Endothelial cell of umbilical vein (primary cell): Measurements from ENCODE around the gene CYP19A1. TPM values are rescaled to one million over a fixed set of nuclear protein-coding genes. Genes with fewer than 3 reads are reported as not detected.

Experiments used
- BruUV-seq: library from RNA; stranded (reverse); fragments of 400-500 nt; replicated peaks from 2 replicates; lab custom pipeline; 2021; lab: Mats Ljungman, UMichigan
- CTCF ChIA-PET: fragments of 300-600, 350-600 bp; sonication (Branson Sonifier 250); formaldehyde crosslinking; loops from one replicate; lab custom pipeline; 2021; ENCODE audit warnings: antibody characterized with exemption, inconsistent platforms; lab: Charles Lee
- POLR2A ChIA-PET: fragments of 300-600, 350-600 bp; sonication (Branson Sonifier 250); formaldehyde crosslinking; loops from one replicate; lab custom pipeline; 2021; ENCODE audit warnings: antibody characterized with exemption, inconsistent platforms; lab: Charles Lee
- DNase-seq: peaks from one replicate; pipeline ENCODE4 v3.0.0-alpha.2; 2011; ENCODE audit warnings: low read depth, low spot score
- FAIRE-seq: peaks from 2 replicates; lab custom pipeline; 2011; peaks lifted over from hg19 to GRCh38; lab: Jason Lieb, UNC
- H2AFZ ChIP-seq: 2 replicates; pipeline ENCODE4 v1.6.0; 2012; ENCODE audit warnings: low read depth, low read length, control low read depth, inconsistent platforms
- H3K27ac ChIP-seq: 2 replicates; pipeline ENCODE4 v1.5.1; 2011; ENCODE audit warnings: low read depth, mild to moderate bottlenecking, control low read depth, low read length, moderate library complexity; ENCODE audit not compliant: insufficient read depth
- H3K27me3 ChIP-seq, 2 experiments: 2 replicates each; pipeline versions ENCODE4 v1.6.0 to v1.6.1; 2011; ENCODE audit warnings: low read length in 2 of 2, mixed read lengths in 1 of 2; ENCODE audit not compliant: control insufficient read depth in 2 of 2, insufficient read depth in 2 of 2
- H3K36me3 ChIP-seq, 2 experiments: 2 replicates in 1 of 2; 3 replicates in 1 of 2; pipeline ENCODE4 v1.5.1; 2011; ENCODE audit warnings: low read length in 2 of 2, mild to moderate bottlenecking in 1 of 2, moderate library complexity in 1 of 2; ENCODE audit not compliant: control insufficient read depth in 2 of 2, insufficient read depth in 2 of 2; ENCODE audit errors: extremely low read depth in 1 of 2
- H3K4me1 ChIP-seq: 3 replicates; pipeline ENCODE4 v1.5.1; 2011; ENCODE audit warnings: mild to moderate bottlenecking, low read length; ENCODE audit not compliant: control insufficient read depth, insufficient read depth; ENCODE audit errors: extremely low read depth
- H3K4me2 ChIP-seq: 2 replicates; pipeline ENCODE4 v1.6.1; 2011; ENCODE audit warnings: low read length, control low read depth, mixed read lengths; ENCODE audit not compliant: insufficient read depth
- H3K4me3 ChIP-seq, 3 experiments: fragments of 200-600 bp in 1 of 3; sonication (generic), shearing (Covaris generic) in 1 of 3; replicated peaks in 1 of 3; 2 replicates each; pipeline ENCODE4 v1.5.1; 2011 to 2016; ENCODE audit warnings: control low read depth in 3 of 3, low read length in 3 of 3, mild to moderate bottlenecking in 2 of 3, inconsistent platforms in 1 of 3, low read depth in 1 of 3, moderate library complexity in 1 of 3; ENCODE audit not compliant: insufficient read depth in 1 of 3
- H3K79me2 ChIP-seq: 2 replicates; pipeline ENCODE4 v1.6.0; 2012; ENCODE audit warnings: low read length, inconsistent platforms; ENCODE audit not compliant: control insufficient read depth, insufficient read depth
- H3K9ac ChIP-seq: replicated peaks from 2 replicates; pipeline ENCODE3; 2011; ENCODE audit warnings: low read length, control low read depth; ENCODE audit not compliant: insufficient read depth; ENCODE audit errors: extremely low read depth
- H3K9me1 ChIP-seq: replicated peaks from 3 replicates; pipeline ENCODE4 v1.6.0; 2011; ENCODE audit warnings: mild to moderate bottlenecking, low read length; ENCODE audit not compliant: control insufficient read depth, insufficient read depth; ENCODE audit errors: extremely low read depth
- H3K9me3 ChIP-seq: replicated peaks from 2 replicates; pipeline ENCODE4 v1.5.1; 2012; ENCODE audit warnings: low read length, inconsistent platforms; ENCODE audit not compliant: control insufficient read depth, insufficient read depth
- H4K20me1 ChIP-seq: replicated peaks from 2 replicates; pipeline ENCODE3; 2011; ENCODE audit warnings: mild to moderate bottlenecking, low read length; ENCODE audit not compliant: control insufficient read depth, insufficient read depth; ENCODE audit errors: extremely low read depth
- CTCF ChIP-seq, 2 donors: IDR thresholded peaks; 1 replicate in 1 of 2; 2 replicates in 1 of 2; pipeline ENCODE4 v1.5.1; 2011; ENCODE audit warnings: low read length in 2 of 2, mild to moderate bottlenecking in 2 of 2, moderate library complexity in 2 of 2, control low read depth in 1 of 2, inconsistent platforms in 1 of 2, low read depth in 1 of 2; ENCODE audit not compliant: insufficient read depth in 1 of 2; ENCODE audit errors: extremely low read depth in 1 of 2
- EZH2 ChIP-seq: IDR thresholded peaks from 2 replicates; pipeline ENCODE4 v1.6.1; 2012; ENCODE audit warnings: borderline replicate concordance, low read depth, mild to moderate bottlenecking, moderate library complexity, low read length, inconsistent platforms; ENCODE audit not compliant: severe bottlenecking
- FOS ChIP-seq: IDR thresholded peaks from 2 replicates; pipeline ENCODE4 v1.6.1; 2011; ENCODE audit warnings: mild to moderate bottlenecking, low read length, moderate library complexity, borderline replicate concordance; ENCODE audit not compliant: insufficient read depth
- GATA2 ChIP-seq: IDR thresholded peaks from 2 replicates; pipeline ENCODE4 v1.7.0; 2011; ENCODE audit warnings: low read depth, mild to moderate bottlenecking, moderate library complexity, mixed read lengths, low read length; ENCODE audit not compliant: insufficient read length, insufficient read depth
- JUN ChIP-seq: IDR thresholded peaks from 2 replicates; pipeline ENCODE4 v1.6.1; 2011; ENCODE audit warnings: borderline replicate concordance, low read depth; ENCODE audit not compliant: insufficient read length, insufficient read depth
- MYC ChIP-seq: IDR thresholded peaks from one replicate; pipeline ENCODE4 v1.6.1; 2011; ENCODE audit warnings: mild to moderate bottlenecking, low read depth, low read length
- POLR2A ChIP-seq: IDR thresholded peaks from 2 replicates; pipeline ENCODE4 v1.6.1; 2012; ENCODE audit warnings: low read depth, mild to moderate bottlenecking, control low read depth, low read length
- POLR2AphosphoS5 ChIP-seq: IDR thresholded peaks from 2 replicates; pipeline ENCODE4 v1.6.1; 2012; ENCODE audit warnings: low read depth, mild to moderate bottlenecking, control low read depth, low read length, moderate library complexity; ENCODE audit not compliant: insufficient read depth
- dilution Hi-C: fragments of 300-500 bp; cut with MboI; formaldehyde crosslinking; loops from one replicate; pipeline ENCODE4 v1.15.0; 2019; ENCODE audit warnings: low sequenced_read_pairs; ENCODE audit not compliant: extremely low pct_ligation_motif_present
- intact Hi-C: fragments of 100-400 bp; cut with micrococcal nuclease; formaldehyde crosslinking; loops from one replicate; pipeline ENCODE4 v1.10.0; 2022
- polyA plus RNA-seq, 4 experiments: library from polyadenylated mRNA; depleted of rRNA in 3 of 4; stranded (reverse) in 3 of 4; unstranded in 1 of 4; fragments of >200 nt; gene quantifications; 2 replicates each; pipeline versions ENCODE4 v1.2.1 to v1.2.3, GENCODE V29; 2011 to 2012; ENCODE audit warnings: missing spikeins in 1 of 4
- total RNA-seq: library from RNA; stranded (reverse); gene quantifications from 2 replicates; pipeline ENCODE4 v1.2.3, GENCODE V29; 2021
- TF ChIP-seq, protein P1 (sequence below): IDR thresholded peaks from 2 replicates; pipeline ENCODE4 v1.6.1; 2011; ENCODE audit not compliant: insufficient read depth, insufficient read length

The CYP19A1 gene
- total and polyA plus RNA-seq, 2 donors (not counting 3 experiments of a cell fraction or from before 2014, with no cell fraction given), result not detected

DNA sequence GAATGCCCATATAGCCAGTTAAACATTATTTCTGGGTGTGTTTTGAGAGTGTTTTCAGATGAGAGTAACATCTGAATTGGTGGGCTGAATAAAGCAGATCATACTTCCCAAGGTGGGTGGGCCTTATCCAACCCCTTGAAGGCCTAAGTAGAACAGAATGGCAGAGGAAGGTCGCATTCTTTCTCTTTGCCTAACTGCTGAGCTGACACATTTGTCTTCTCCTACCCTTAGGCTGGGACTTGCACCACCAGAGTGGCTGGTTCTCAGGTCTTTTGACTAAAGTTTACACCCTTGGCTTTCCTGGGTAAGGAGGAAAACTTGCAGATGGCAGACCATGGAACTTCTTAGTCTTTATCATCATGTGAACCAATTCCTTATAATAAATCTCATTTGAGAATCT lies 157.9 kb downstream of the CYP19A1 start:
- Histone ChIP-seq H3K36me3 (no peaks in the 10 kb centered on the region), H3K4me1 (no peaks in the 10 kb centered on the region), H3K4me2 (no peak overlapping the region), H3K9me1 (no peaks in the 10 kb centered on the region), H3K9ac (no peak overlapping the region), H3K9me3 (no peaks in the 10 kb centered on the region), H2AFZ (no peak overlapping the region), H3K79me2 (no peaks in the 10 kb centered on the region), H3K27ac (no peak overlapping the region), H3K4me3 (no peak overlapping the region), H4K20me1 (no peaks in the 10 kb centered on the region), H3K27me3 (peaks cover 25 to 29% of the 10 kb centered on the region in 2 experiments)
- intact Hi-C loops (no loop called here), dilution Hi-C loops (no loop called here)
- DNase-seq (no peak), FAIRE-seq (no peak)
- POLR2A ChIA-PET, result no interaction called here
- BruUV-seq, result no TSS peak
- CTCF ChIA-PET, result interaction anchor here (1.8 to 1.9 kb wide), 2 partner anchors 12 to 17 kb away, joined by 5 to 8 read pairs; no protein-coding TSS in a partner anchor
- no peak for TF ChIP-seq FOS
- TF ChIP-seq JUN, result no peak
- no peak for TF ChIP-seq EZH2
- no peak for TF ChIP-seq CTCF (IDR thresholded peaks at IDR 0.05; ENCODE audit: extremely low read depth in 1 of 2, insufficient read depth in 1 of 2, low read depth in 1 of 2, low read length in 2 of 2)
- no peak for TF ChIP-seq POLR2A
- TF ChIP-seq POLR2AphosphoS5, result no peak
- TF ChIP-seq GATA2, result no peak
- TF ChIP-seq MYC, result no peak
- TF ChIP-seq, protein P1, sequence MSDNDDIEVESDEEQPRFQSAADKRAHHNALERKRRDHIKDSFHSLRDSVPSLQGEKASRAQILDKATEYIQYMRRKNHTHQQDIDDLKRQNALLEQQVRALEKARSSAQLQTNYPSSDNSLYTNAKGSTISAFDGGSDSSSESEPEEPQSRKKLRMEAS, result no peak
